ENCODE measurements around the gene ELOB. TPM values are rescaled to one million over a fixed set of nuclear protein-coding genes. Genes with fewer than 3 reads are reported as not detected.

ELOB gene
- total RNA-seq, 2 donors from 2014 or later: 318 to 496 TPM

GRCh38 chr16:2819179-2819938 is 42.3 kb upstream of the ELOB start:
- 85% methylated on average over 18 of the region's 18 CpGs for WGBS
- intact Hi-C loops (cut with DNase I): no loop called here
- H3K27me3 ChIP-seq (replicated peaks; ENCODE audit: insufficient read depth): no peaks in the 10 kb centered on the region
- no peaks in the 10 kb centered on the region for H3K9me3 ChIP-seq
- TF ChIP-seq POLR2AphosphoS5 (IDR thresholded peaks at IDR 0.05): no peak
- TF ChIP-seq POLR2A (IDR thresholded peaks at IDR 0.05): no peak
- no peak for TF ChIP-seq CTCF (IDR thresholded peaks at IDR 0.05)
- H3K36me3 ChIP-seq: no peaks in the 10 kb centered on the region
- H3K4me1 ChIP-seq (replicated peaks): no peaks in the 10 kb centered on the region
- H3K27ac ChIP-seq: no peak overlapping the region
- DNase-seq (ENCODE audit: low spot score): no peak
- no peak overlapping the region for H3K4me3 ChIP-seq

- no peaks in the 10 kb centered on the region for H3K36me3 ChIP-seq
- H3K4me3 ChIP-seq: no peak overlapping the region
- TF ChIP-seq POLR2AphosphoS5 (IDR thresholded peaks at IDR 0.05) (no peak), POLR2A (IDR thresholded peaks at IDR 0.05) (no peak), CTCF (IDR thresholded peaks at IDR 0.05) (no peak)
- intact Hi-C loops (cut with DNase I): no loop called here
- H3K27ac ChIP-seq: no peak overlapping the region
- 85% methylated on average over 10 of the region's 10 CpGs for WGBS
- no peak for DNase-seq (ENCODE audit: low spot score)
- no peaks in the 10 kb centered on the region for H3K27me3 ChIP-seq (replicated peaks; ENCODE audit: insufficient read depth)
- H3K4me1 ChIP-seq (replicated peaks): no peaks in the 10 kb centered on the region
- H3K9me3 ChIP-seq: no peaks in the 10 kb centered on the region
Measured at GRCh38 chr16:2818272-2818876, 41.3 kb upstream of the ELOB start.

DNA sequence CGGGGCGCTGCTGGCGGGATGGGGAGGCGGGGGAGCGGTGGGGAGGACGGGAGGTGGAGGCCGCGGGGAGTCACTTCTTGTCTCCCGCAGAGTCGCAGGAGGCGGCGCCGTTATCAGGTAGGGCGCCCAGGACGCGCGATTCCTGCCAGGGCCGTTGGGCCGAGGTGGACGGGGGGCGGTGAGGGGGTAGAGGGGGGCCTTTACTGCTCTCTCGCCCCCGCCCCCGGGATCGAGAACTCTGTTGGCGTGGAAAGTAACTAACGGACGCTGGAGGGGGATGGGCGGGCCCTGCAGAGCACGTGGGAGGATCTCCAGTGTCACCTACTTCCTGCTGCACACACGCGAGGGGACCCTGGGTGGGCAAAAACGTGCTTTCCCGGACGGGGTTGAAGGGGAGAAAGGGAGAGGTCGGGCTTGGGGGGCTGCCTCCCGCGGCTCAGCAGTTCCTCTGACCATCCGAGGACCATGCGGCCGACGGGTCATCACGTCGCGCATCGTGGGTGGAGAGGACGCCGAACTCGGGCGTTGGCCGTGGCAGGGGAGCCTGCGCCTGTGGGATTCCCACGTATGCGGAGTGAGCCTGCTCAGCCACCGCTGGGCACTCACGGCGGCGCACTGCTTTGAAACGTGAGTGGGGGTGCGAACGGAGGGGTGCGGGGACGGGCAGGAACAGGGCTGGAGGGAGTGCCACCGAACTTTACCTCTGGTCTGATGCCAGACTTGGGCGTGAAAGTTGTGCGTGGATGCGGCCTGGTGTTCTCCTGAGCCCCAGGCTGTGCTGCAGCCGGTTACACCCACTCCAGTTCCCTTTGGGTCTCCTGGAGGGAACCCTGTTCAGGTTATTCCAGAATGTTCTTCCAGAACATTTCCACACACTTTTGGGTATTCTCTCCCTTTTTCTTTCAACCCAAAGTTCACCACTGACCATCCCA is 40.5 kb upstream of the ELOB start:
- no peak for TF ChIP-seq CTCF (IDR thresholded peaks at IDR 0.05)
- TF ChIP-seq POLR2A (IDR thresholded peaks at IDR 0.05): no peak
- no peak for TF ChIP-seq POLR2AphosphoS5 (IDR thresholded peaks at IDR 0.05)
- no peaks in the 10 kb centered on the region for H3K4me1 ChIP-seq (replicated peaks)
- intact Hi-C loops (cut with DNase I): no loop called here
- no peaks in the 10 kb centered on the region for H3K9me3 ChIP-seq
- H3K27ac ChIP-seq: no peak overlapping the region
- no peaks in the 10 kb centered on the region for H3K36me3 ChIP-seq
- H3K27me3 ChIP-seq (replicated peaks; ENCODE audit: insufficient read depth): no peaks in the 10 kb centered on the region
- DNase-seq (ENCODE audit: low spot score): no peak
- H3K4me3 ChIP-seq: peak overlapping the region in 1 of 2 donors; percentile 13
- 80% methylated on average over 67 of the region's 68 CpGs for WGBS

GRCh38 chr16:2816751-2817339 is 39.8 kb upstream of the ELOB start, which contains the start of gene PRSS21:
Gene PRSS21 (plus strand): TSS chr16:2817237. CDS start chr16:2817269, 32 bp downstream.
- no peaks in the 10 kb centered on the region for H3K27me3 ChIP-seq (replicated peaks; ENCODE audit: insufficient read depth)
- intact Hi-C loops (cut with DNase I): no loop called here

More at GRCh38 chr16:2816751-2817339, 39.8 kb upstream of the ELOB start, which contains the start of gene PRSS21:
- peak in 1 of 4 experiments; percentile 42 for TF ChIP-seq CTCF (IDR thresholded peaks at IDR 0.05)
- no peak for TF ChIP-seq POLR2AphosphoS5 (IDR thresholded peaks at IDR 0.05)
- no peak for TF ChIP-seq POLR2A (IDR thresholded peaks at IDR 0.05)
- no peaks in the 10 kb centered on the region for H3K36me3 ChIP-seq
- no peak within 1 kb of the TSS for H3K27ac ChIP-seq
- DNase-seq (ENCODE audit: low spot score): no peak
- no peaks in the 10 kb centered on the region for H3K9me3 ChIP-seq
- peak within 1 kb of the TSS in 1 of 2 donors; percentile 13 for H3K4me3 ChIP-seq
- H3K4me1 ChIP-seq (replicated peaks): no peaks in the 10 kb centered on the region
- 64% methylated on average over 28 of the region's 28 CpGs for WGBS
